GM21360 (cell line): ENCODE results near the gene MAGED2.
"Not testable (repeated sequence)": the region's sequence is repeated elsewhere in the genome, so short reads cannot be mapped to it uniquely, and the experiment has no call there.

Experiments
- ATAC-seq: cut with Tn5 transposase; IDR thresholded peaks from one replicate; pipeline ENCODE4 v1.9.1; 2021; ENCODE audit warnings: mild to moderate bottlenecking, moderate library complexity; ENCODE audit not compliant: unreplicated experiment

Gene MAGED2

DNA sequence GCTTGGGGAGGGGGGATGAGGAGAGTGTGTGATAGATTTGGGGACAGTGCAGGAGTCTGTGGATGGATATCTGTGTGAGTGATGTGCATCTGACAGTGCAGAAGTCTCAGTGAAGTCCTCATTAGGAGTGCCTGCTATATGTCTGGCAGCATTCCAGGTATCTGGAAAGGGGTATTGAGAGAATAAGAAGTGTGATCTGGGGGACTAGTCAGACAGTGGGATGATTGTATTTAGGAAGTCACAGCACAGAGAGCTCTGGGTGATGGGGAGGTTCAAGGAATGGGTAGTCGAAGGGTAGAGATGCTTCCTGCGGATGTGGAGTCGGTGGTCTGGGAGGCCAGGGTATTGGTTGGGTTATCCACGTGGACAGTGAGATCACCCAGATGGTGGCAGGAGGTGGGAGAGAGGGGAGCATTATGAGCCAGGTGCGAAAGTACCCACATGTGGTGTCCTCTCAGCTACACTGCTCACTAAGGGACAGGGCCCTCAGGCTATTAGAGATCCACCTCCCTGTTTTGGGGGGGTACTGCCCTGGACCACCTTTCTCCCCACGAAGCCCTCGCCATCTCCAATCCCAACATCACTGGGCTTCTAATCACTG is 9.8 kb downstream of the MAGED2 start:
- ATAC-seq = no peak

DNA sequence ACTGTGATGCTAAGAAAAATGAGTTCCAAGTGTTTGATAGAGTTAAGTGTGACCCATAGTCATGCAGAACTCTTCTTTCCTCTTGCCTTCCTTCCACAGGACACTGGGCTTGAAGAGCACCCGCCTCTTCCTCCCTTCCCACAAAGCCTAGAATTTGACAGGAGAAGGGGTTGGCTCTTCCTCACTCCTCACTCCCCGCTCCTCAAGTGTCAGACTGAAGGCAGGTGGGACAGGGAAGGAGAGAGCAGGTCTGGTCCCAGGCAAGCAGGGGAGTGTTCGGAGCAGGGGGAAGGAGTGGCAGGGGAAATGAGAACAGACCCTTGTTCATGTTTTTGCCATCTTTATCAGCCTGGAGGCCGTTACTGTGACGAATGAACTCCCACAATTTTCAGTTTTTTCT is 10.7 kb downstream of the MAGED2 start:
- ATAC-seq = no peak

- ATAC-seq = no peak
Measured at GRCh38 chrX:54819201-54819600, 11.7 kb downstream of the MAGED2 start.

DNA sequence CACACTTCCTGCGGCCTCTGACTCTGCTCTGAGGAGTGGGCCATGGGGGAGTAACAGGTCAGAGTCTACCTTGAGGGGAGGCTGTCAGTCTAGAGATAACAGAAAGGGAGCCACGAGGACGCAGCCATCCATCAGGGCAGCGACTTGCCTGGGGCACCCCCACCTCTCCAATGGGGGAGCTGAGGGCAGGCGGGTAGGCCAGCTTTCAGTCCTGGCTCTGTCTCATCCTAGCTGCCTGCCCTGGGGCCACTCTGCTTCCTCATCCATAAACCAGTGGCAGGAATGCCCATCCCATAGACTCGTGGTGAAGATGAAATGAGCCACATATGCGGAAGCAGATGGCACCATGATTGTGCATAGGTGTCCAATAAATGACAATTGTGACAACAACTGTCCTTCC is 13.2 kb downstream of the MAGED2 start:
- no peak for ATAC-seq

- no peak for ATAC-seq
Measured at GRCh38 chrX:54821310-54821709, 13.8 kb downstream of the MAGED2 start.

- ATAC-seq = no peak
Measured at GRCh38 chrX:54824195-54824594, 16.6 kb downstream of the MAGED2 start.

DNA sequence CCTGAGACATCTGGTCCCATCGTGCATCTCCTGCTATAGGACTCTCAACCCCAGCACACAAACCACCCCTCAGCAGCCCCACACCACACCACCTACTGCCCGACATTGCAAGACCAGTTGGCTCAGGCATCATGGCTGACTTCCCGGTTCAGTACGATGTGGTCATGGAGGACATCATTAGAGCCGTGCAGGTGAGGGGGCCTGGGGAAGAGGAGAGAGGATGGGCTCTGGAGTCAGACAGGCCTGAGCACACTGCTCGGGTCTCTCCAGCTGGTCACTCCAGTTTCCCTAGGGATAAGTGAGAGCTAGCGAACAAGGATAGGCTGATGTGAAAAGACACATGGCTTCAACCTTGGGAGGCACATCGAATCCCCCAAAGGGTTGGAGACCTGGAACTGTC is 17.2 kb downstream of the MAGED2 start:
- ATAC-seq = no peak

- no peak for ATAC-seq
Measured at GRCh38 chrX:54825716-54826438, 18.3 kb downstream of the MAGED2 start.

- ATAC-seq = no peak
Measured at GRCh38 chrX:54826598-54826997, 19.1 kb downstream of the MAGED2 start.

DNA sequence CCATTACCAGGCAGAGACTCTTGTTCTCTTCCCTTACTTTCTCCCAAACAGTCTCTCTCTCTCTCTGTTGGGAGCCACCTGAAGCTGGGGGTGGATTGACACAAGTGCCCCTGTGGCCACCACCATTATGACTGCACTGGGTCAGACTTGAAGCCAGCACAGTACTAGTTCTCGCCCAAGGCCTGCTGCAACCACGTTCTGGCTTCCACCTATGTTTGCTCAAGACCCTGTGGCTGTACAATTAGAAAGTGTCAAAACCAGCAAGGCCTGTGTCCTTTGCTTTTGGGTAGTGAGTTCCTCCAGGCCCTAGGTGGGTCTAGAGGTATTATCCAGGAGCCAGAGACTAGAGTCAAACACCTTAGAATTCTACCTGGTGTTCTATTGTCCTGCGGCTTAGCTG is 31.0 kb downstream of the MAGED2 start:
- ATAC-seq = no peak

- ATAC-seq = not testable (repeated sequence)
Measured at GRCh38 chrX:54841184-54841874, 33.8 kb downstream of the MAGED2 start.

GRCh38 chrX:54842607-54843006 is 35.1 kb downstream of the MAGED2 start:
- no peak for ATAC-seq

GRCh38 chrX:54843050-54843449 is 35.5 kb downstream of the MAGED2 start:
- no peak for ATAC-seq

- not testable (repeated sequence) for ATAC-seq
Measured at GRCh38 chrX:54847700-54848099, 40.2 kb downstream of the MAGED2 start.

DNA sequence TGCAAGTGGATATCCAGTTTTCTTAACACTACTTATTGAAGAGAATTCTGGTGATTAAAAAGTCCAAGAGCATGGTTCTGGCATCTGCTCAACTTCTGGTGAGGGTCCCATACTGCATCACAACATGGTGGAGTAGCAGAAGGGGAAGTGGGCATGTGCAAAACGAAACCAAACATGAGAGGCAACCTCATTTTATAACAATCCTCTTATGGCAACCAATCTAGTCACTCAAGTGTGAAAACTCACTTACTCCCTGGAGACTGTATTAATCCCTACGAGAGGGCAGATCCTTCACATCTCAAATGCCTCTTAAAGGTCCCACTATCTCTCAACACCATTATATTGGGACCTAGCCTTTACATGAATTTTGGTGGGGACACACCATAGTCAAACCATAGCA is 57.7 kb downstream of the MAGED2 start:
- ATAC-seq = no peak
